HG03064 (cell line): ENCODE data around the gene GRID2.
"Not testable (repeated sequence)": the region's sequence is repeated elsewhere in the genome, so short reads cannot be mapped to it uniquely, and the experiment has no call there.

Experiments used
- ATAC-seq: cut with Tn5 transposase; IDR thresholded peaks from one replicate; pipeline ENCODE4 v1.9.1; 2021; ENCODE audit warnings: low read depth; ENCODE audit not compliant: unreplicated experiment

GRID2 gene

DNA sequence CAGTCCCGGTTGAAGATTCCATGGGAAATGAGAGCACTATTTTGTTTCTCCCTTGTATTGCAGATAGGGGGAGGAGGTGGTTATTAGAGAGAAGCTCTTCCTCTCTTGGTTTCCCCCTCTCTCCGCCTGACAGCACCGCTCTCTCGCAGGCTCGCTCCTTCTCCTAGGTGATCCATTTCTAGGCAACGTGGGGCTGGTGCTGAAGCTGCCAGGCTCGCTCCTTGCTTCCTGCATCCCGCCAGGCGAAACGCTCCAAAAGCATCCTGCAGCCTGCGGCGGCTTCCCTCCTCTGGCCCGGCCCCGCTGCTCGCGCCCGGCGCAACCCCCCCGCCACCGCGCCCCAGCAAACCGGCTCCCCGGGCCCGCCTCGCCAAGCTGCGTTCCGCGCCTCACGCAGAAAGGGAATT, at the start of gene GRID2:
Gene GRID2, plus strand, starts transcription at position 346 of the 407 bp plus-strand sequence.
- ATAC-seq, result no peak

DNA sequence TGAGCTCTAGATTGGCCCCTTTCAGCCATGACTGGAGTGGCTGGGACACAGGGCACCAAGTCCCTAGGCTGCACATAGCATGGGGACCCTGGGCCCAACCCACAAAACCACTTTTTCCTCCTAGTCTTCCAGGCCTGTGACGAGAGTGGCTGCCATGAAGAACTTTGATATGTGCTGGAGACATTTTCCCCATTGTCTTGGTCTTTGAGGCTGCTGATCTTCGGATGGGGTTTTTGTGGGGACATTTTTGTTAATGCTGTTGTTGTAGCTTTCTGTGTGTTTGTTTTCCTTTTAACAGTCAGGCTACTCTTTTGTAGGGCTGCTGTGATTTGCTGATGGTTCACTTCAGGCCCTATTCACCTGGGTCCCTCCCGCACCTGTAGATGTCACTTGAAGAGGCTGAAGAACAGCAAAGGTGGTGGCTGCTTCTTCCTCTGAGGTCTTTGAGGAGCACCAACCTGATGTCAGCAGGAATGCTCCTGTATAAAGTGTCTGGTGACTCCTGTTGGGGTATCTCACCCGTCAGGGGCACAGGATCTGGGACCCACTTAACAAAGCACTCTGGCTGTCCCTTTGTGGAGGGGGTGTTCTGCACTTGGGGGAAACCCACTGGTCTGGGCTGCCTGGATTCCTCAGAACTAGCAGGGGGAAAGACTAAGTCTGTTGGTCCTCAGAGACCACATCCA, 49.6 kb upstream of the GRID2 start:
- ATAC-seq, result no peak

DNA sequence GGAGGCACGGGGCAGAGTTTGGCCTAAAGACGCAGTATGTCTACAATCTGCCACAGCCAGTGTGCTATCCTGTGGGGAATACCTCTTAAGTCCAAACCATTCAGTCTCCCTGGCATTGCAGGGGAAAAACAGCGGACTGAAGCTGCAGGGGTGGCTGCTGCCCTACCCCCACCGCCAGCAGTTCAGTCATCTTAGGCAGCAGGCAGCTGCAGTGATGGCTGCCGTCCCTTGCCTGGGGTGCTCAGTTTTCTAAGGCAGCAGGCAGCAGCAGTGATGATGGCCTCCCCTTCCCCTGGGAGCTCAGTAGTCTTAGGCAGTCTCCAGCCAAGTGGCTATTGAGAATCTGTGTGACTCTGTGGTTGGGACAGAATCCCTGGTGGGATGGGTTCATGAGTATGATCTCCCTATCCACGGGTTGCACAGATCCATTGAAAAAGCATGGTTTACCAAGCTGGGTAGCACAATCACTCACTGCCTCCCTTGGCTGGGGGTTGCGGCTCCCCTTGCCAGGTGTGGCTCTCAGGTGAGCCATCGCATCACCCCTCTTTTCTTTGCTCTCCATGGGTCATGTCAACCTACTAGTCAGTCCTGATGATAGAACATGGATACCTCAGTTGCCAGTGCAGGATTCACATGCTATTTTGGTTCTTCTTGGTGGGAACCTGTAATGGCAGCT, 48.9 kb upstream of the GRID2 start:
- ATAC-seq, result no peak

DNA sequence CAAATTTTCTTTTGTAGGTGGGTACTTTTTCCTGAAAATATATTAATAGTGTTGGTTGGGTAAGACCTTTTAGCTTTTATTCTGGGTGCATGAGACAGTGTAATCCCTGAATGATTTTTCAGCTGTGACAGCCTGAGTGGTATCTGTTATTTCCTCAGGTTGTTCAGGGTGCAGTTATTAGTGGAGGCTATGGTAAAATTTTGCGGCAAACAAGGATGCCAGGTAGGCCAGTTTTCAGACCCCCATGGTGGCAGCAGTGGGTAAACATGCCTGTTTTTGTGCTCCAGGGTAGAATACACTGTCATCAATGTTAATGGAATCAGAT, 47.9 kb upstream of the GRID2 start:
- ATAC-seq, result no peak

DNA sequence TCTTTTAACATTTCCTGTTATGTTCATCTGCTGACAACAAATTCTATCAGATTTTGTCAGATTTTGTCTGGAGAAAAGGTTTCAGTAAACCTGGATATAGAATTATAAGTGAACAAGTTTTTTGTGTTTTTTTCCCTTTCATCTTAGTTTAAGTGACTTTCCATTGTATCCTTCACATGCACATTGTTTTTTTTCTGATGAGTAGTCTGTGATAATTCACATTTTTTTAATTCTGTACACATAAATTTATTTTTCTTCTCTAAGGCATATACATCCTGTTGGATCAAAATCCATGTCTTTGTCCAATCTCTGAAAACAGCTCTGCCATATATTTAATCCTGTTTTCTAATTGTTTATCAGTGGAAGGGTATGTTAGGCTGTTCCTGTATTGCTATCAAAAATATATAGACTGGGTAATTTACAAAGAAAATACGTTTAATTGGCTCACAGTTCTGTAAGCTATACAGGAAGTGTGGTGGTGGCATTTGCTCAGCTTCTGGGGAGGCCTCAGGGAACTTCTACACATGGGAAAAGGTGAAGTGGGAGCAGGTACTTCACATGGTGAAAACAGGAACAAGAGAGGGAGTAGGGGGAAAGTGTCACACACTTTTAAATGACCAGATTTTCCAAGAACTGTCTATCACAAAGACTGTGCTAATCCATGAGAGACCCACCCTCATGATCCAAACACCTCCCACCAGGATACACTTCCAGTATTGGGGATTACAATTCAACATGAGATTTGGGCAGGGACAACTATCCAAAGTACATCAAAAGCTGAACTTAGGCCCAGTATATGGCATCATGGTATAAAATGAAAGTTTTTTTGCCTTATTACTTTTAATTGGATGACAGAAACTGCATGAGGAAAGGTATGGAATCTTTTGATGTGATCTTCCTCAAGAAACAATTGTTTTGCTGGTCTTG, 45.6 kb upstream of the GRID2 start:
- no peak for ATAC-seq

DNA sequence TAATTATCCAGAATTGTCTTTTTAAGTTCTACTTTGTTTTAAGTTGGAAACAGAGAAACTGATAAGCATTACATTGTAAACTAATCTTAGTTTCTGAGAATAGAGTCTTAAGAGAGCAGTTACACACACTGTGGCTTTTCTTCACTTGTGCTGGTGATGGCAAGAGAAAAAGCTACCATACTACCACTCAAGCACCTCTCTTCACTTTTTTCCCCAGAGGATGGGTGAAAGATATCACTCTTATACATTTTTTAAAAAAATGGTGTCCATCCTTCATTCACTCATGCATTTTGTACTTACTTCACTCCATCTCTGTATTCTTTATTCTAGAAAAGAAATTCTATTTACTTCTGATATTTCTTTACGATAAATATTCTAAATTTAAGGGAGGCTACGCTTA, 42.5 kb upstream of the GRID2 start:
- no peak for ATAC-seq

DNA sequence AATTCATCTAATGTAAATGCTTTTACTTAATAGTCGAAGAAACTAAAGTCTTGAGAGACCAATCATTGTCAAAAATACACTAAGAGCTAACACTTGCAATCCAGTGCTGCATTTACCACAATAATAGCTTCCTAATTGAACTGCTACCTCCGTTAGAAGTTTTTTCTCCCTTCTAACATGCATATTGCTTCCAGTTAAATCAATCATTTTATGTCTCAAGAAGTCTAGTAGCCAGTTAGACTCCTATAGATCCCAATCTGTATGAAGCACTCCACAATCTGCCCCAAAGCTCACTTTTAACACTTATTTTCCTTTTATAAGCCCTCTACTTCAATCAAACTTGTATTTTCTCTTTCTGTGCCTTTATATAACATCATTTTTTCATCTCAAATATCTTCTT, 41.4 kb upstream of the GRID2 start:
- ATAC-seq, result no peak

DNA sequence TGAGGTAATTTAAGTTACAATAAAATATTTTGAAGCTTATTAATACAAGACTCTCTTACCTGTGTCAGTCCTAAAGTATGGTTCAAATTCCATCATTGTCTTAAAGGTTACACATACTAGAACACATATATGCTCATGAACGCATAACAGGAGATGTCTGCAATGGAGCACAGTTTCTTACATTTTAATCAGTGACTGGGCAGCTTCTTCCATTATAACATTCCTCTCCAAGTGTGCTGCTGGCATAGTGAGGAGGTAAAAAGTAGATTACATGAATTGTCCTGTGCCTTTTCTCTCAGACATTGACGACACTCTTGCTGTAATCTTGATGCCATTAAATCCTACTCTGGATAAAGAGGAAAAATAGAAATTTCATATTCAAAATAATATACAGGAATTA, 40.8 kb upstream of the GRID2 start:
- no peak for ATAC-seq

DNA sequence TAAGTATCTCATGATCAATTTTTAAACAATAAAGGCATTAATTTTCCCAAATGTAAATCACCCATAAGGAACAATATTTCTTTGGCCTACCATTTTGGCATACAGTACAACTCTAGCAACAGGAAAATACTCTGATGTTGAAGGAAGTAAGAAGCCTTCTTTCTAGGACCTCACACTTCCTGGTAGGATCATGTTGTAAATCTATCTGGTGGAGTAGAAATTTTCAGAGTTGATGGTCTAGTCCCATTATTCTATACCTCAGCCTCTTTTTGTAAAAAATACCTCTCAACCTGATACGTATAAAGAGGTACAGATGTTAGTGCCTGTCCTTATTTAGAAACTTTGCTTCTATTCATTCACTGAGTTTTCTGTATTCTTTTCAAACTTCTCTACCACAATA, 40.2 kb upstream of the GRID2 start:
- no peak for ATAC-seq

DNA sequence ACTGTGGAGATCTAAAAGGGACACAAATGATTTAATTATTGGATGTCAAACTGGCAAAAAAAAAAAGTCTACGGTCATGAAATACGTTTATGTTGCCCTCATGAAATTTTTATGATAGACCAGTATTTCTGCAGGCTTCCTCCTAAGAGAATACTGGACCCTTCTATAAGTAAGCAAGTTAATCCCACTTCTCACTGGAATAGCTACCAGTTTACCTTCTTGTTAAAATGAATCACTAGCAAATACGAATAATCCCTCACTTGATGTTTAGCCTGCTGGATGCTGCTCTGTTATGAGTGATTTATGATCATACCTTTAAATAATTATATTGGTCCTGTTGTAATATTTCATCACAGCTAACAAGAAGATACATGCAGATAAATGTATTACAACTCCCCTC, 39.6 kb upstream of the GRID2 start:
- ATAC-seq, result no peak

DNA sequence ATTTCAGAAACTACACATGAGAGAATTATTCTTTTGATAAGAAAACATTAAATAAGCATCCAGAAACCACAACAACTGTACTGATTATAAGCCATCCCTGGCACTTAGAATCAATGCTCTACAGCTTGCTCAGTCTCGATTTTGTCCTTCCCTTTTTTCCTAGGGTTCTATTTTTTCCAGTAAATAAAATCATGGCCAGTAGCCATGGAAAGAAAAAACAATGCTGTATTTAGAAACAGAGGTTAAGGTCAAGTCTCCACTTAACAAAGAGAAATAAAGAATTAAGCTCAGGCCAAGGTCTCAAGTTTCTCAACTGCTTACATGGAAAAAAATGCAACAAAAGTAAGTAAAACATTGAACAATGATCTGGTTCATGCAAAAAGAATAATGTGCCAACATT, 38.7 kb upstream of the GRID2 start:
- ATAC-seq, result no peak

DNA sequence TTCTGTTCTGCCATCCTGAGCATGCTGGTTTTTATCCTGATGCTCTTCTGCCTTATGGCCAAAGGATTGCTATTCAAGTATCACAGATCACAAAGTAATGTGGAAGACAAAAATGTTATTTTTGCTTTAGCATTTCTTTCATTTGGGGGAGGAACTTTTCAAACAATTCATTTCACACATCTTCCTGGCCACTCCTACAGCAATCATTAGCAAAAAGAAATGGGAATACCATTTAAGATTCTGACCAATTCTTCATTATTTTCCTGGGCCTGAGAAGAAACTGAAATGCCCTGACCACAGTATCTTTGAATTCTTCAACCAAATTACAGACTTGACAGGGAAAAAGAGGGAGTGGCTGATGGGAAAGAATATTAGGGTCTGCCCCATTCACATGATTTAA, 38.0 kb upstream of the GRID2 start:
- no peak for ATAC-seq

DNA sequence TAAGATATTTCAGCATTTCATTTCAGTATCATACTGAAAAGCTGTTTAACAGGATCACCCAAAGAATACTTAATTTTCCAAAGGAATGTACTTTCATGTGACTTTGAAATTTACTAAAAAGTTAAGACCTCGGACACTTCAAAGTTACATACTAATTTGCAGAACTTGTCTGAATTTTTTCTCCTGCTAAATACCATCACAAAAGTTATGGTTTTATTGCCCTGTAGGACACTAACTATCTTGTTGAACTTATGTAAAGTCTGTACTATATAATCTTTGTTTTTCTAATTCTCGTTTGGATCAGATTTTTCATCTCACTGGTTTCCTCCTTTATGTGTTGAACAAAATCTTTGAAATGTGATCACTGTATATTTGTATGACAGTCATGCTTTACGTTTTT, 37.2 kb upstream of the GRID2 start:
- no peak for ATAC-seq

DNA sequence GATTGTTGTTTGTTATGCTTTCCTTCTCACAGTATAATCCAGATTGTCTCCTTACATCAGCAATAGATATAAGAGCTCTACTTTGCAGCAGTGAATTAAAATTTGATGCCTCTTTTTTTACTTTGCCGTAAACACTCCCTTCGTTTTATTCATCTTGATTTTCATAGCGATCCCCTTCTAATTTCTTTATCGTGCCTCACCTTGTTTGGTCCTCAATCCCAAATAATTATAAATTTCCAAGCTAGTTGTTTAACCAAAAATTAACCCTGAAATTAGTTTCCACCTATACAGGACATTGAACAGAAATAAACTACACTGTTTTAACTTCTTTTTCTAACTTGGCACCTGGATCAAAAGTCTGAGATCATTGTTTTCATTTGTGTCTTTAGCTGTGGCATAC, 35.1 kb upstream of the GRID2 start:
- ATAC-seq, result no peak

DNA sequence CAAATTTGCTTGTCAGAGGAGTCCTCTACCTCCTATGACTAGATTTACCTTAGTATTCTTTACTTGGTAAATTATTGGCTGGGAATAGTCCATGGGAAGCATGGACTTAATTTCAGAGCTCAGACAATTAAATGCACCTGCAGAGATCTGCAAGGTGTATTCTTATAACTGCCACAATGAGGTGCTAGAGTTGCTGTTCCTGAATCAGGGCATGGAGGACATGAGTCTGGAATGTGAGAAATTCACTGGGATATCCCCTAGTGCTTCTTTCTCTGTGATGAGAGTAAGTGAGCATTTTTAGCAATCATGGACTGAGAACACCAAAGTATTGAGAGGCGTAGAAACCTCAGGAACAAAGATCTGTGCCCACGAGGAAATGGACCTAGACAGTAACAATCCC, 32.9 kb upstream of the GRID2 start:
- no peak for ATAC-seq

DNA sequence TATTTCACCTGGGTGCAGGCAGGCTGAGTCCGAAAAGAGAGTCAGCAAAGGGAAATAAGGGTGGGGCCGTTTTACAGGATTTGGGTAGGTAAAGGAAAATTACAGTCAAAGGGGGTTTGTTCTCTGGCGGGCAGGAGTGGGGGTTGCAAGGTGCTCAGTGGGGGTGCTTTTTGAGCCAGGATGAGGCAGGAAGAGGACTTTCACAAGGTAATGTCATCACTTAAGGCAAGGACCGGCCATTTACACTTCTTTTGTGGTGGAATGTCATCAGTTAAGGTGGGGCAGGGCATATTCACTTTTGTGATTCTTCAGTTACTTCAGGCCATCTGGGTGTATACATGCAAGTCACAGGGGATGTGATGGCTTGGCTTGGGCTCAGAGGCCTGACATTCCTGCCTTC, 32.2 kb upstream of the GRID2 start:
- not testable (repeated sequence) for ATAC-seq

DNA sequence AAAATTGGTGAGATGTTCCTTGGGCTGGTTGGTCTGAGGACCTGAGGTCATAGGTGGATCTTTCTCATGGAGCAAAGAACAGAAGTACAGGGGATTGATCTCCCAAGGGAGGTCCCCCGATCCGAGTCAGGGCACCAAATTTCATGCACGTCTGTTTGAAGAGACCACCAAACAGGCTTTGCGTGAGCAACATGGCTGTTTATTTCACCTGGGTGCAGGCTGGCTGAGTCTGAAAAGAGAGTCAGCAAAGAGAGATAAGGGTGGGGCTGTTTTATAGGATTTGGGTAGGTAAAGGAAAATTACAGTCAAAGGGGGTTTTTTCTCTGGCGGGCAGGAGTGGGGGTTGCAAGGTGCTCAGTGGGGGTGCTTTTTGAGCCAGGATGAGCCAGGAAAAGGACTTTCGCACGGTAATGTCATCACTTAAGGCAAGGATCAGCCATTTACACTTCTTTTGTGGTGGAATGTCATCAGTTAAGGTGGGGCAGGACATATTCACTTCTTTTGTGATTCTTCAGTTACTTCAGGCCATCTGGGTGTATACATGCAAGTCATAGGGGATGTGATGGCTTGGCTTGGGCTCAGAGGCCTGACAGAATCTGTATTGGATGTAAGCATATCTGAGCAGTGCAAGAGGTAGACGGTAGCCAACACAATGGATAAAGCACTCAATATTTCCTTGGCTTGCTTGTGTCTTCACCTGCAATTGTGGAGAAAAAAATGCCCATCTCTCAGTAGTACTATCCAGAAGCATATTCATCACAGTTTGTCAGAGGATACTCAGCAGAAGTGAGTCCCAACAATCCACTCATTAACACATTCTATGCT, 26.5 kb upstream of the GRID2 start:
- ATAC-seq, result not testable (repeated sequence)

DNA sequence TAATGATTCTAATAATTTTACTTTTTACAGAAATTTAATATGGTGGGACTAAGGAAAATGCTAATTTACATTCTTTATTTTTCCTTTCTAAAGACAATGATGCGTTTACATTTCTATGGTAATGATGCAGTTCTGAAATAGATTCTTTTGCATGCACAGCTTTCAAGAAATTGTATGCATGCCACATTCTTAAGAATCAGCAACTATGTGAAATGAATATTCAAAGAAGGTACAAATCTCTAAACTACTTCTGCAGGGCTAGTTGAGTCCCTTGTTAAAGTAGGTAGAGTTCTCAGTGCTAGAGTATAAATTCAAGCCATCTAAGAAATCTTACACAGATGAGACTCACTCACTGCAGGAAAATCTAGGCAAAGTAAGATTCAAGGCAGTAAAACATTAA, 24.5 kb upstream of the GRID2 start:
- ATAC-seq, result no peak

DNA sequence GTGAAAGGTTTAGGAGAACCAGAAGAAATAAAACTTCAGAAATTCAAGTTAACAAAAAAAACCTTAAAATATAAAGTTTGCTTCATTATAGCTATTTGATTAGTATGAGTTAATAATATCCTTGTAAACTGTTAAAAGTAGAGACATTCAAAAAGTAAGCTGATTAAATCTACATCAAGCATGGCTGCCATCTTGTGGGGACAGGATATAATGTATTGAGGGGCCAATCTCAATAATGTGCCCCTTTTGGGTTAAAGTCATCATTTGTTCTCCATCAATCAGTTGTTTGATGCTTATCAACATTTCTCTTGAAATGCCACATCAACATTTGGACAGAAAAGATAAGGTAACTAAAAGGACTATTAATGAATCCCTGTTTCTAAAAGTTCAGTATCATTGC, 4.6 kb upstream of the GRID2 start:
- ATAC-seq, result no peak

DNA sequence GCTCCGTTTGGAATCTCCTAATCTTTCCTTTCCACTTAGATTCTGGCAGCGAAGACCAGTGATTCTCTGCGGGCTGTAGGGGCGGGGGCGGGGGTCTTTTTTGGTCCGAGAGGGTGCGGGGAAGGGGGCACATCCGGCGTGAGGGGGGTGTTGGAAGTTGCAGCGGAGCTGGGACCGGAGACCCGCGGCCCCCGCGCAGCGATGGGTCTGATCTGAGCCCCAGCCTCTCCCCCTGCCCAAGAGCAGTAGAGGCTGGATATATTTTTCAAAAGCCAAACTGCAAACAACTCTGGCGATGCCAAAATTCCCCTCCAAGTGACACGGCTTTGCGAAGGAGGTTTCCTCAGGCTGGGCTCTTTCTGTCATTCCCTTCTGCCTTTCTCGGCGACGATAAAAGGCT, 355 bp downstream of the GRID2 start:
- no peak for ATAC-seq

DNA sequence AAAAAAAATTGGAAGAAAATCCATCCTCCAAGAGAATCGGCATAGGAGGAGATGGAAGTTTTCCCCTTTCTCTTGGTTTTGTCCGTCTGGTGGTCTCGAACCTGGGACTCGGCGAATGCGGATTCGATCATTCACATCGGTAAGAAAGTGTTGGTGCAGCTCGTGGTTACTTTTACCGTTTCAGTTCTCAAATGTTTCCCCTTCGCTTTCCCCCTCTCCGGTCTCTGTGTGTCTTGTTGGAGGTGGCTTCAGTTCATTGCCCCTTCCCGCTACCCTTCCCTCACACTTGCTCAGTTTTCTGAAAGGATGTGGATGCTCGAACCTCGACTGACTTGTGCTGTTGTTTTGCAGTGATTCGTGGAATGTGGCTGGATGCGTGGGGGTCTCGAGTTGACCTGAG, 840 bp downstream of the GRID2 start:
- no peak for ATAC-seq
